BJ (cell line): ENCODE data around the gene INHBA. TPM values are rescaled to one million over a fixed set of nuclear protein-coding genes. Genes with fewer than 3 reads are reported as not detected.

Source experiments
- CTCF ChIA-PET: fragments of 350-600 bp; formaldehyde crosslinking; extraction: SDS; loops from one replicate; lab custom pipeline; 2021; ENCODE audit warnings: antibody characterized with exemption, inconsistent platforms; lab: Yijun Ruan, JAX
- POLR2A ChIA-PET: fragments of 300-600 bp; sonication (Branson Sonifier 250); formaldehyde crosslinking; extraction: SDS; loops from one replicate; lab custom pipeline; 2021; ENCODE audit warnings: antibody characterized with exemption; lab: Charles Lee
- DNase-seq: peaks from one replicate; pipeline ENCODE4 v3.0.0-alpha.2; 2011; ENCODE audit warnings: low read depth
- H3K27me3 ChIP-seq: 2 replicates; pipeline ENCODE4 v1.6.0; 2011; ENCODE audit warnings: low read length; ENCODE audit not compliant: control insufficient read depth, insufficient read depth
- H3K36me3 ChIP-seq: 2 replicates; pipeline ENCODE4 v1.5.1; 2011; ENCODE audit warnings: low read length; ENCODE audit not compliant: control insufficient read depth, insufficient read depth
- H3K4me3 ChIP-seq: 2 replicates; pipeline ENCODE4 v1.5.1; 2011; ENCODE audit warnings: low read depth, mild to moderate bottlenecking, control low read depth, low read length
- polyA plus RNA-seq: library from polyadenylated mRNA; depleted of rRNA; stranded (reverse); fragments of >200 nt; gene quantifications from 2 replicates; pipeline ENCODE4 v1.2.3, GENCODE V29; 2011
- TF ChIP-seq, protein P1 (sequence below): IDR thresholded peaks from 2 replicates; pipeline ENCODE4 v1.5.1; 2011; ENCODE audit warnings: low read depth, mild to moderate bottlenecking, control low read depth, inconsistent platforms, low read length, moderate library complexity; ENCODE audit not compliant: insufficient read depth

INHBA gene
- polyA plus RNA-seq, 1 experiment = 33.4 TPM

DNA sequence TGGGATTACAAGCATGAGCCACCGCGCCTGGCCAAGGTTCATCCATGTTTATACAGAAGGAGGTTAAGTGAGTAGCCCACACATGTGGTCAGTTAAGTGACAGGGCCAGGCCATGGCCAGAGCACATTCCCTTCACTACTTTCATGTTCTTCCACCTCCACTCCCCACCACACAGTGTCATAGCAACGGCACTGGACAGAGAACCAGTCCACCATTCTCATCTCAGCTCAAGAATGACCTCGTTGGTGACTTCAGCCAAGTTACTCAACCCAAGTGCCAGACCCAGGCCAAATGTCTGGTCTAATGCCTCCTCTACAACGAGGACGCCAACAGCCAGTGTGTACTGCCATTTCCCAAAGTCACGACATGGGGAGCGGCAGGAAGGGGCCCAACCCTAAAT lies 62.4 kb downstream of the INHBA start:
- no peaks in the 10 kb centered on the region for H3K36me3 ChIP-seq
- H3K27me3 ChIP-seq = no peaks in the 10 kb centered on the region
- no peak overlapping the region for H3K4me3 ChIP-seq
- POLR2A ChIA-PET = no interaction called here
- no peak for DNase-seq
- TF ChIP-seq, protein P1, sequence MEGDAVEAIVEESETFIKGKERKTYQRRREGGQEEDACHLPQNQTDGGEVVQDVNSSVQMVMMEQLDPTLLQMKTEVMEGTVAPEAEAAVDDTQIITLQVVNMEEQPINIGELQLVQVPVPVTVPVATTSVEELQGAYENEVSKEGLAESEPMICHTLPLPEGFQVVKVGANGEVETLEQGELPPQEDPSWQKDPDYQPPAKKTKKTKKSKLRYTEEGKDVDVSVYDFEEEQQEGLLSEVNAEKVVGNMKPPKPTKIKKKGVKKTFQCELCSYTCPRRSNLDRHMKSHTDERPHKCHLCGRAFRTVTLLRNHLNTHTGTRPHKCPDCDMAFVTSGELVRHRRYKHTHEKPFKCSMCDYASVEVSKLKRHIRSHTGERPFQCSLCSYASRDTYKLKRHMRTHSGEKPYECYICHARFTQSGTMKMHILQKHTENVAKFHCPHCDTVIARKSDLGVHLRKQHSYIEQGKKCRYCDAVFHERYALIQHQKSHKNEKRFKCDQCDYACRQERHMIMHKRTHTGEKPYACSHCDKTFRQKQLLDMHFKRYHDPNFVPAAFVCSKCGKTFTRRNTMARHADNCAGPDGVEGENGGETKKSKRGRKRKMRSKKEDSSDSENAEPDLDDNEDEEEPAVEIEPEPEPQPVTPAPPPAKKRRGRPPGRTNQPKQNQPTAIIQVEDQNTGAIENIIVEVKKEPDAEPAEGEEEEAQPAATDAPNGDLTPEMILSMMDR = no peak
- CTCF ChIA-PET = no interaction called here

DNA sequence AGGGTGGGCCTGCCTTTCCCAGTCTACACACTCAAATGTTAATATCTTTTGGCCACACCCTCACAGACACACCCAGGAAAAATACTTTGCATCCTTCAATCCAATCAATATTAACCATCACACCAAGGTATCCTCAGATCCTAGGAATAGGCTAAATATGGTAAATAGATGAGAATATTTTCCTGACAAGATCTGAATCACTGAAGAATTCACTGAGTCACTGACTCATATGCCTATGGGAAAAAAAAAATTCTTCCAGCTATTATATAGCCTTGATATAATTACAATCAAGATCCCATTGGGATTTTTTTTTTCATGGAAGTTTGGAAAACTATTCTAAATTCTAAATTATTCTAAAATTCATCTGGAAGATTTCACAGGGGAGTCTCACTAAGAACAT lies 65.8 kb downstream of the INHBA start:
- CTCF ChIA-PET = interaction anchor here (0.9 kb wide), 1 partner anchor 13 kb away, joined by 3 read pairs; no protein-coding TSS in a partner anchor
- TF ChIP-seq, protein P1 = no peak
- H3K4me3 ChIP-seq = no peak overlapping the region
- no peaks in the 10 kb centered on the region for H3K27me3 ChIP-seq
- DNase-seq = no peak
- POLR2A ChIA-PET = no interaction called here
- H3K36me3 ChIP-seq = no peaks in the 10 kb centered on the region
